Body of pancreas (tissue), 4 donors: Measurements from ENCODE around the gene TTC27.

ENCODE experiments used
- CTCF ChIP-seq, 7 experiments: fragments of 450-650 bp in 4 of 7; fragments of 200-600 bp in 3 of 7; sonication (generic) in 3 of 7; IDR thresholded peaks; one replicate each; pipeline ENCODE4 v1.5.1; 2016 to 2019; ENCODE audit warnings: antibody characterized with exemption in 7 of 7
- POLR2A ChIP-seq, 3 donors: fragments of 450-650 bp; IDR thresholded peaks; one replicate each; pipeline ENCODE4 v1.6.1; 2016; ENCODE audit warnings: antibody characterized with exemption in 3 of 3, mild to moderate bottlenecking in 2 of 3

GRCh38 chr2:32750880-32751279 lies 123.0 kb downstream of the TTC27 start:
- TF ChIP-seq CTCF (IDR thresholded peaks at IDR 0.05) (no peak), POLR2A (IDR thresholded peaks at IDR 0.05) (no peak)
